Activated effector memory CD4-positive, alpha-beta T cell treated with Interleukin-2 at 50 U/mL for 16 hours (primary cell): ENCODE measurements around the gene EPSTI1.
A peak's percentile ranks its signal among the peaks of the same experiment; 100 is the strongest.

ENCODE experiments used
- DNase-seq: peaks from one replicate; pipeline ENCODE4 v3.0.0-alpha.2; 2020

The EPSTI1 gene

DNA sequence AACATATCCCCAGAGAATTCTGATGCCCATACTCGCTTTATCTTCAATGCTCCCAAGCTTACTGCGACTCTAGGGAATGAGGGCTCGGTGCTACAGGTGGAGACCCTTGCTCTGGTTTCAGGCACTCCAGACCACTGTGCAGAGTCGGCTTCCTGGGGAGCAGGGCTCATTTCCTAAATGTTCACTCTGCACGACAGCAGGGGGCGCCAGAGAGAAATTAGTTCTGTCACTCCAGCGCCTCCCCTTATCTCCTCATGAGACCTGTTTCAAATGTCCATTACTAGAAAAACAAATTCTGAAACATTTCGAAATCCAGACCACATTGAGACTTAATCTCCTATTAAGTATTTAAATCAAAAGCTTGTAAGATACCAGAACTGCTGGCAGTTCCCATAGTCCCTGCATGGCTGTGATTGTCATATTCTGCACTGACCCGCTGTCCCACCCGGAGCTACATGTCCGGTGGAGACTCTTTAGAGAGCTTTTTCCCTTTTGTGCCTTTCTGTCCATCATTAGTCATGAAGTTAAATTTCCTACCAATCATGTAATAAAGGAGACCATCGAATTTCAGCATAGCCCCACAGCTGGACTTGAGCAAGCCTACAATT, 22.4 kb downstream of the EPSTI1 start:
- peak; percentile 63 for DNase-seq

DNA sequence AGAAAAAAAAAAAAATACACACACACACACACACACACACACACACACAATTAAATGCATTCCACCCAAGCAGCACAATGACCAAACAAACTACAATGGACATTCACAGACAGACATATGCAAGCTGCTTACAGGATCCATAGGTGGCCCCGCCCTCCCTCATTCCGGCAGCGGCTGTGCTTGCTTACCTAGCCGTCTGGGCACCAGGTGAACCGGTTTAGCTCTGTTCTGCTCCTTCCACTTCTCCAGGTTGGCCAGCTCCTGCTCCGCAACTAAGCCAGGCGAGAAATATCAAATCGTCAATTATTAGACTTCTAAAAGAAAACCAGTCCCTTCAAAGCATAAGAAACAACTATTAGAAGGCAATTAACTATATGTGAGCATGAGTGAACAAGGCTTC, 23.1 kb downstream of the EPSTI1 start:
- DNase-seq = no peak

GRCh38 chr13:42967660-42968059, 24.4 kb downstream of the EPSTI1 start:
- no peak for DNase-seq

GRCh38 chr13:42965281-42965680, 26.8 kb downstream of the EPSTI1 start:
- DNase-seq = no peak

GRCh38 chr13:42964761-42965161, 27.3 kb downstream of the EPSTI1 start:
- no peak for DNase-seq

DNA sequence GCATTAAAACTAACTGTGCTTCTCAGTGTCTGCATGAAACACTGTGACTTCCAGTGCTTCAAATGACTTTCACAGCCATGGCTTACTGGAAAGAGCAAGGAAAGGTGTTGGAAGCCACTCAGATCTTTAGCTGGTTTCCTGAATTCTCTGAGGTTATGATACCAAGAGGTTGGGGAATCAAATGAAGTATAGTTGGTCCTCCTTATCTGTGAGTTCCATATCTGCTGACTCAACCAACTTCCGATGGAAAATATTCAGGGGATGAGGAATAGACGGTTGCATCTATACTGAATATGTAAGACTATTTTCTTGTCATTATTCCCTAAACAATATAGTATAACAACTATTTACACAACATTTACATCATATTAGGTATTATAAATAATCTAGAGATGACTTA, 32.4 kb downstream of the EPSTI1 start:
- no peak for DNase-seq

DNA sequence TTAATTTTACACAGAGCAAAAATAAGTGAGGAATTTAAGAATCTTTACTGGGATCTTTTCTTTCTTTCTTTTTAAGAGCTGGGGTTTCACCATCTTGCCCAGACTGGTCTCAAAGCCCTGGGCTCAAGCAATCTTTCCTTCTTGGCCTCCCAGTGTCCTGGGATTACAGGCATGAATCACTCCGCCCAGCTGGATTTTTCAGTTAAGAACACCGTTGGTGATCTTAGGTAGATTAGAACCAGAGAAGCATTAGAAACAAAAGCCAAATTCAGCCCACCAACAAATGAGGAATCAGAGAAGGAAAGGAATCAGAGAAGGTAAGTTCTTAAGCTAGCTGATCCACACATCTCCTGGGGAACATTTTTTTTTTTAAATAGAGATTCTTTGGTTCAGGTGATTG, 34.2 kb downstream of the EPSTI1 start:
- DNase-seq = no peak

GRCh38 chr13:42950181-42950580, 41.9 kb downstream of the EPSTI1 start:
- no peak for DNase-seq

DNA sequence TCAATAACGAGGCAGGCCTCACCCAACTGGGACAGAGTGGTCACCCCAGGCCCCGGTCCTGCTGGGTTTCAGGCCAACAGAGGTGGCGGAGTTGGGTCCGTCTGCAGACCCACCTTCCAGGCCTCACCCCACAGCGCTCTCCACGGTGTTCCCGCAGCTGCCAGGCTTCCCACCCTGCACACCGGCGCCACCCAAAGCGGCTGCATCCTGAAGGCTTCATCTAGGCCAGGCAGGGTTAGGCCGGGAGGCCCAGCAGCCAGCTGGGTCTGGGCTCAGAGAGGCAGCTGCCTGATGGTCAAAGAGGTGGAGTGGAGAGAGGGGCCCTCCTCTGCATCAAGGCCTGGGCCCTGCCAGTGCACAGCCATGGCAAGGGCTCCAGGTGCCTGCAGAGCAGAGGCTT, 44.1 kb downstream of the EPSTI1 start:
- no peak for DNase-seq

GRCh38 chr13:42946927-42947326, 45.1 kb downstream of the EPSTI1 start:
- DNase-seq = no peak

DNA sequence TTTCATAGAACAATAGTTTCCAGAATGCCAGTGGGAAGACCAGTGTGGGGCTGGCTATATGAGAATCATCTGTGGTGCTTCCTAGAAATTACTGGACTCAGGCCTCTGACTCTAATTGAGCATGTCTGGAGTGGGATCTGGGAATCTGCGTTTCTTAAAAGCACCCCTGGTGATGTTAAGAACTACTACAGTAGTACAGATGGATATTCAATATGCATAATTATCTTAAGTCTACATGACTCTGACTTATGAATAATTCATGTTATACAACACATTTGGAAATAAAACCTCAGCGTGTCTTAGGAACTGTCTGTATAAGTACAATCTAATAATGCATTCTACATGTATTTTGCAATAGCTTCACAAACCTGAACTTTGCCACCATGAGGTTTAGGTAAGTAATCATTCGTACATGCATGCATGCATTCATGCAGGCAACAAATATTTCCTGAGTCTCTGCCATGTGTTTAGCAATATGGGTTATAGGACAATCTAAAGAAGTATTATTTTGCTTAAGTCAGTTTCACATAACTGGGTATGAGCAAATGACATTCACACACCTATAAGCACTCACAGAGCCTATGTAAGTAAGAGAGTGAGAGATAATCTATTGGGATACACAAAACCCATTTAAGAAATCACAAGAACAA, 62.0 kb downstream of the EPSTI1 start:
- no peak for DNase-seq

- DNase-seq = no peak
Measured at GRCh38 chr13:42926555-42926954, 65.5 kb downstream of the EPSTI1 start.

DNA sequence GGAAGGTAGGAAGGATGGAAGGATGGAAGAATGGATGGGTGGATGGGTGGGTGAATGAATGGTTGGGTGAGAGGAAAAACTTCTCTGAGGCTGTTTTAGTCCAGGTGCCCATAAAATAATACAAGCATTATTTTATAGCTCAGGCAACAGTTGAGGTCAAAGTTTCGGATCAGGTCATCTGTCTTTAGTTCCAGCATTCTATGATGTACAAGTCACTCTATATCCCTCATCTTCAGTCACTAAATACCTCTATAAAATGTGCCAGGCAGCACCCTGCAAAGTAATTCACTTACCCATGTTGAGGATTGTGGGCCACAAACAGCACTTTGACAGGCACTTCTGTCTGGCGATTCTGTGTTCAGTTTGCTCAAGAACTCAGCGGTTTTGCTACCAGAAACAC, 66.0 kb downstream of the EPSTI1 start:
- no peak for DNase-seq

DNA sequence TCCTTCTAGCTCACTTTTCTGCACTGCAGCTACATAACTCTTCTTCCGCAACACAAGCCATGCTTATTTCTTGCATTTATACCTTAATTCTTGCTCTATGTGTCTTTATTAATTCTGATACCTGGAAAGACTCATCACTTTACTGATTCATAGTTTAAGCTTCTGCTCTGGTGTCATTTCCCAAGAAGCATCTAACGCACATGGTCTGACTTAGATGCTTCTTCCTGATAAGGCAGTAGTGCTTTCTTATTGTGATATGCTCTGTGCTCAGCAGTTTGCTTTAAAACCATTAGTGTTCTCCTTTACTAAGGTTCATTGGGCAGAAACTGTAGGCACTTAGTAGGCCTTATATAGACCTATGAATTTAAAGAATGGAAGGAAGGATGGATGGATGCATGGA, 66.4 kb downstream of the EPSTI1 start:
- no peak for DNase-seq

DNA sequence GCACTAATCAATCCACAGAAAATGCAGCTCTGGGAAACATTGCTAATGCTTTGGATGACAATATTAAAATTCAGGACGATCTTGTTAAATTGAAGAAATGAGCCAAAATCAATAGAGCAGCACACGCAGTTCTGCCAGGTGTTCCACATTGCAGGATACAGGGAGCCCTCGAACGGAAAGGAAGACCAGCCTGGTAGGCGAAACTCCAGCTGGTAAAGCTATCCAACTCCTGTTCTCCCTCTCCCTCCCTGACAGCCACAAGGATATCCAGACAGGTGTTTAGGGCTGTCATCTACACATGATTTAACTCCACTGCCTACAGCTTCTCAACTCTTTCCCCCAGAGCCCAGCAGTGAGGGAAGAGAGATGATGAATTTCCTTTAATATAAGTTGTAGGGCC, 67.7 kb downstream of the EPSTI1 start:
- DNase-seq = no peak

- DNase-seq = no peak
Measured at GRCh38 chr13:42907745-42908144, 84.3 kb downstream of the EPSTI1 start.

GRCh38 chr13:42906257-42906656, 85.8 kb downstream of the EPSTI1 start:
- DNase-seq = no peak

DNA sequence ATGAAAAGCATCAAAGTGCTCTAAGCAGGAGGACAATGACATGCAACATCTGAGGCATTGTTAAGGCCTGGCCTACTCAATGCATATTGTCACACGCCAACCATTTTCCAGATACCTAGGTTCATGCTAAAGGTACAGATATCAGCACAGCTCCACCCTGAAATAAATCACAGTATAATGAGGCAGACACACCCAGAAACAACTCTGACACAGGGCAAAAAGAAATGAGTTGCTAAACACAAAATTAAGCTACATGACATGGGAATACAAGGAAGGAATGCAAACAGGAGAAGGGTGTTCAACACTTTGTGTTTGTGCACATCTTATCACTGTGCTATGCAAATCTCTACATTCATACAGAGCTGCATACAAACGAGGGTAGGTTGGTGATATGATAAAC, 86.5 kb downstream of the EPSTI1 start:
- no peak for DNase-seq

GRCh38 chr13:42899266-42899665, 92.8 kb downstream of the EPSTI1 start:
- DNase-seq = no peak

DNA sequence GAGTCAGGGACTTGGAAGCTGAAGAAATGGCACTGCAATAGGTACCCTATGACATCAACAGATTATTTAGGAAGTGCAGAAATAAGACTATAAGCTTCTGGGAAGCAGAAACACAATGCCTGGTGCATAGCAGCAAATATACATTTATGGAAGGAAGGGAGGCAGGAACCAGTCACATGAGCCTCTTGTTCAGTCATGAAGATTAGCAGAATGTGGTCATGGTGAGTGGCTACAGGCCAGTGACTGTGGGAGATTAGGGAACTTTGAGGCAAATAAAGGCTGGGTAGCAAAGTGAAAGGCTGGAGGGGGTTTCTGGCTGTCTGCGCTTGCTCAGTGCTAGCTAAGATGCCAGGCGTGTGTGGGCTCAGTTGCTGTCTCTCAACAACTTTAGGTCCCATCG, 96.3 kb downstream of the EPSTI1 start:
- no peak for DNase-seq

- no peak for DNase-seq
Measured at GRCh38 chr13:42894765-42895243, 97.2 kb downstream of the EPSTI1 start.

DNA sequence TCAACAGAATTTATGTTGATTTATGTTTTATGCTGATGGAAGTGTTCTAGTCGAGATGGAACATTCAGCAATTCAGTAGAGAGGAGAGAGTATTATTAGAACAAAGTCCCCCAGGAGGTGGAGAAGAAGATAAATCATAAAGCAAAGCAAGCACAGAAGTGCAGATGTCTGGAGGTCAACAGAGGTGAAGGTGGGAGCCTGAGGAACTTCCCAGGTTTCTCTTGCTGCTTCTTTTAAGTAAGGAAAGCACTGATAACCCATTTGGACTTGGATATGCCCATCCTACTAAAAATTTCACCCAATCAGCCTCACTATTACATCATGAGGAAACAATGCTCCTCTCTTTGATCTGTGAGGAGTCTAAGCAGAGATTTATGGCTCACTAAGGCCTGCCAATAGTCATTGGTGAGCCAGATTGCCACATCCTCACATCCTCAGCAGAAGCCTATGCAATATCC, 98.8 kb downstream of the EPSTI1 start:
- no peak for DNase-seq

DNA sequence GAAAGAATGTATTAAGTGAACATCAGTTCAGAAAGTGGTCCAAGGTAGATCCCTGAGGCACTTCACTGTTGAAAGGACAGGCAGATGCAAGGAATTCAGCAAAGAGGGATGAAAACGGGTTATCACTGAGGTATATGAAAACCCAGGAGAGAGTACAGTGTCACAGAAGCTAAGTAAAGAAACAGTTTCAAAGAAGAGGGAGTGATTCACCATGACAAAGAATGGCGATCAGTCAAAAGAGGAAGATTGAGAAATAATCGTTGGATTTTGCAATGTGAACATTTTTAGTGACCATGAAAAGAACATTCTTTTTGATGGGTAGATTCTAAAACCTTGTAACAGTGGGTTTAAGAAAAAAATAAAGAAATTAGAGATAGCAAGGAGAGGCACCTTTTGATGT, 99.3 kb downstream of the EPSTI1 start:
- DNase-seq = no peak

- DNase-seq = no peak
Measured at GRCh38 chr13:42891591-42891990, 100.5 kb downstream of the EPSTI1 start.

DNA sequence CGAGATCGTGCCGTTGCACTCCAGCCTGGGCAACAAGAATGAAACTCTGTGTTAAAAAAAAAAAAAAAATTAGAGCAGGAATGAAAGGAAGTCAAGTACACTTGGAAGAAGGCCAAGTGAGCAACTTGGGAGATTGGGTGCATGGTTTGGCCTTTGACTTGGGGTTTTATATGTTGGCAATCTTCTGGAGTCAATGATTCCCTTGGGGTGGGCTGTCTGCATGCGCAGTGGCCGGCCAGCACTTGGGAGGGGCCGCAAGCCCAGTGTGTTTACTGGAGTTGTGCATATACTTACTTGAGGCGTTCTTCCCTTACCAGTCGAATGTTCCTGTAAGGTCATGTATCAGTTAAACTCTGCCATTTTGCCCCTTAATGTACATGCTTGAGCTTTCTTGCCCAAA, 106.7 kb downstream of the EPSTI1 start:
- no peak for DNase-seq
